ENCODE results near the gene C1QTNF5.

GRCh38 chr11:119355091-119355843 is 14.6 kb upstream of the C1QTNF5 start:
- TF ChIP-seq, protein P1, sequence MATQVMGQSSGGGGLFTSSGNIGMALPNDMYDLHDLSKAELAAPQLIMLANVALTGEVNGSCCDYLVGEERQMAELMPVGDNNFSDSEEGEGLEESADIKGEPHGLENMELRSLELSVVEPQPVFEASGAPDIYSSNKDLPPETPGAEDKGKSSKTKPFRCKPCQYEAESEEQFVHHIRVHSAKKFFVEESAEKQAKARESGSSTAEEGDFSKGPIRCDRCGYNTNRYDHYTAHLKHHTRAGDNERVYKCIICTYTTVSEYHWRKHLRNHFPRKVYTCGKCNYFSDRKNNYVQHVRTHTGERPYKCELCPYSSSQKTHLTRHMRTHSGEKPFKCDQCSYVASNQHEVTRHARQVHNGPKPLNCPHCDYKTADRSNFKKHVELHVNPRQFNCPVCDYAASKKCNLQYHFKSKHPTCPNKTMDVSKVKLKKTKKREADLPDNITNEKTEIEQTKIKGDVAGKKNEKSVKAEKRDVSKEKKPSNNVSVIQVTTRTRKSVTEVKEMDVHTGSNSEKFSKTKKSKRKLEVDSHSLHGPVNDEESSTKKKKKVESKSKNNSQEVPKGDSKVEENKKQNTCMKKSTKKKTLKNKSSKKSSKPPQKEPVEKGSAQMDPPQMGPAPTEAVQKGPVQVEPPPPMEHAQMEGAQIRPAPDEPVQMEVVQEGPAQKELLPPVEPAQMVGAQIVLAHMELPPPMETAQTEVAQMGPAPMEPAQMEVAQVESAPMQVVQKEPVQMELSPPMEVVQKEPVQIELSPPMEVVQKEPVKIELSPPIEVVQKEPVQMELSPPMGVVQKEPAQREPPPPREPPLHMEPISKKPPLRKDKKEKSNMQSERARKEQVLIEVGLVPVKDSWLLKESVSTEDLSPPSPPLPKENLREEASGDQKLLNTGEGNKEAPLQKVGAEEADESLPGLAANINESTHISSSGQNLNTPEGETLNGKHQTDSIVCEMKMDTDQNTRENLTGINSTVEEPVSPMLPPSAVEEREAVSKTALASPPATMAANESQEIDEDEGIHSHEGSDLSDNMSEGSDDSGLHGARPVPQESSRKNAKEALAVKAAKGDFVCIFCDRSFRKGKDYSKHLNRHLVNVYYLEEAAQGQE (IDR thresholded peaks at IDR 0.05; ENCODE audit: insufficient replicate concordance, low read depth): no peak
- TF ChIP-seq, protein P2, sequence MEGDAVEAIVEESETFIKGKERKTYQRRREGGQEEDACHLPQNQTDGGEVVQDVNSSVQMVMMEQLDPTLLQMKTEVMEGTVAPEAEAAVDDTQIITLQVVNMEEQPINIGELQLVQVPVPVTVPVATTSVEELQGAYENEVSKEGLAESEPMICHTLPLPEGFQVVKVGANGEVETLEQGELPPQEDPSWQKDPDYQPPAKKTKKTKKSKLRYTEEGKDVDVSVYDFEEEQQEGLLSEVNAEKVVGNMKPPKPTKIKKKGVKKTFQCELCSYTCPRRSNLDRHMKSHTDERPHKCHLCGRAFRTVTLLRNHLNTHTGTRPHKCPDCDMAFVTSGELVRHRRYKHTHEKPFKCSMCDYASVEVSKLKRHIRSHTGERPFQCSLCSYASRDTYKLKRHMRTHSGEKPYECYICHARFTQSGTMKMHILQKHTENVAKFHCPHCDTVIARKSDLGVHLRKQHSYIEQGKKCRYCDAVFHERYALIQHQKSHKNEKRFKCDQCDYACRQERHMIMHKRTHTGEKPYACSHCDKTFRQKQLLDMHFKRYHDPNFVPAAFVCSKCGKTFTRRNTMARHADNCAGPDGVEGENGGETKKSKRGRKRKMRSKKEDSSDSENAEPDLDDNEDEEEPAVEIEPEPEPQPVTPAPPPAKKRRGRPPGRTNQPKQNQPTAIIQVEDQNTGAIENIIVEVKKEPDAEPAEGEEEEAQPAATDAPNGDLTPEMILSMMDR (IDR thresholded peaks at IDR 0.05; ENCODE audit: insufficient read depth, low read length): no peak
- TF ChIP-seq POLR2AphosphoS5 (IDR thresholded peaks at IDR 0.05; ENCODE audit: low read depth): no peak

Data from HL-60 (cell line).